ENCODE measurements around the gene HNRNPLL.

The HNRNPLL gene

DNA sequence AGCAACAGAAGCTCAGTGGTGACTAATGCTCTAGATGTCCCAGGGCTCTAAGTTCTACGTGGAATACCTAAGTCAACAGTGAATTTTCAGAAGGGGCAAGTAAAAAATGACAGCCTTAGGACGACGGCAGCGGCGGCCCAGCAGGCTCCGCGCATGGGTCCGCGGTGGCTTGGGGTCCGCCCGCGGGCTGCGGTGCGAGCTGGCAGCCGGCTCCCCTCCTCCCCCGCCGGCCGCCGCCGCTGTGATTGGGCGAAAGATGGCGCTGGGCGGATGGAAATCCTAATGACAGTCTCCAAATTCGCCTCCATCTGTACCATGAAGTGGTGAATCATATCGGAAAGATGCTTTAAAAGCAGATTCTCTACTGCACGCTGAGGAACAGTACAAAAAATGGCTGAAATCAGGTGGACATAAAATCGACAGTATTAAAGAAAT lies 74.7 kb downstream of the HNRNPLL start:
- peak in 1 of 2 experiments; percentile 48 for DNase-seq (ENCODE audit: low read depth in 2 of 2)

DNA sequence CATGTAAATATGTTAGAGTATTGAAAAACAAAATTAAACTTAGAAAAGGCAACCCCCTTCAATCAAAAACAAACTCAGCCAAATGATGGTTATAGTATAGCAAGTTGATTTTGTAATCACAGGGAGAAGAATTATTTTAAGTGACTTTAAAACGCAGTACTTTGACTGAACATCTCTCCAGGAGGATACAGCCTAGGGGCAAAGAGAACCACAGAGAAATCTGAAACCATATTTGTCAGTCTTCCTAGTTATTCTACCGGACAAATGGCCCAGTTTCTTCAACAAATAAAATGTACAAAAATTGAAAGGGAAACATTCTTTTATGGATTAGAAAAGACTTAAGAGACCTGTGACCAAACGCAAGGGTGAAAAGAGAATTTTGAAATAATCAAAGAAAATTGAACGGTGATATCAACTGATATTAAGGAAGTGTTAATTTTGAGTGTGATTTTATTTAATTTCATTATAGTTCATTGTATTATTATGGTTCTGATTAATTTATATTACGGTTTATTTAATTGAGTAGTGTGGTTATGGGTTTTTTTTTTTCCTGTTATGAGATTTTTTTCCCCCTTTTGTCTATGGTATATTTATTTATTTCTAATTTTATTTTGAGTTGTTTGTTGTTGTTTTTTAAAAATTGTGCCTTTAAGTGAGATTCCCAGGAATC lies 75.3 kb downstream of the HNRNPLL start:
- DNase-seq (ENCODE audit: low read depth in 2 of 2), result no peak

DNA sequence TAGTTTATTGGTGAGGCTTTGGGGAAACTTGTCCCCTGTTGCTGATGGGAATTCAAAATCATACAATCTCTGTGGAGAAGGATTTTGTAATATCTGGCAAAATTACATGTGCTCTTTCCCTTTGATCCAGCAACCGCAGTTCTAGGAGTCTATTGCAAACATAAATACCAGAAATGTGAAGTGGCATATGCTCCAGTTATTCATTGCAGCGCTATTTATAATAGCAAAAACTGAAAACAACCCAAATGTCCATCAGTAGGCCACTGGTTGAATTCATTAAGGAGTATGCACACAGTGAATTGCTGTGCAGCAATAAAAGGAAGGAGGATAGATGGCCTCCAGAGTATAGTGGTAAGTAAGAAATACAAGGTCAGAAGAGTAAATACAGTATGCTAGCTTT lies 76.5 kb downstream of the HNRNPLL start:
- no peak for DNase-seq (ENCODE audit: low read depth in 2 of 2)

GRCh38 chr2:38524580-38524979 lies 78.1 kb downstream of the HNRNPLL start:
- no peak for DNase-seq (ENCODE audit: low read depth in 2 of 2)

GRCh38 chr2:38523728-38524437 lies 78.8 kb downstream of the HNRNPLL start:
- DNase-seq (ENCODE audit: low read depth in 2 of 2), result no peak

DNA sequence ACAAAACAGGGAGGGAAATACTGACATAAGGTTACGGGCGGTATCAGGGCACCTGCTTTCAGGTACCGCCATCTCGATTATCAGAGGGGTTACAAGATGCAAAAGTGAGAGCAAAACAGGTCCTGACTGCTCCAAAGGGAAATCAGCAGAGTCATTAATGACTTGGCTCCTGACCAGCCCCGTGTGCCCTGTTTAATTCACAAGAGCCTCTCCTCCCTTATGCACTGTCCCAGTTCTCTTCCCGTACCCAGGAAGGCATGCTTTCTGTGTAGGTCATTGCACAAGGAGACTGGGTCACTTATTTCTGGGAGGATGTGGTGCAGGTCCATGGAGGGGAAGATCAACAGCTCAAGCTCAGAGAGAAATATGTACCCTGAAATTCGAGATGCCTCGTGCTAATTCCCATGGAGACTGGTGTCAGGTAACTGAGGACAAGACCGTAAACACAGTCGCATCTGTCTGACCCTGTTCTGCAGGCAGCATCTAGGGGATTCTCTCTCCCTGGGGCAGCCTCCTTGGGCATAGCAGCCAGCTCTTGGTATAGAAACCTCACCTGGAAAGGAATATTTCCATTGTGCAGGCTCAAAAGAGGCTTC lies 79.9 kb downstream of the HNRNPLL start:
- DNase-seq (ENCODE audit: low read depth in 2 of 2), result no peak

GRCh38 chr2:38521835-38522234 lies 80.9 kb downstream of the HNRNPLL start:
- no peak for DNase-seq (ENCODE audit: low read depth in 2 of 2)

- DNase-seq (ENCODE audit: low read depth in 2 of 2), result no peak
Measured at GRCh38 chr2:38517284-38517683, 85.4 kb downstream of the HNRNPLL start.

- DNase-seq (ENCODE audit: low read depth in 2 of 2), result no peak
Measured at GRCh38 chr2:38516526-38516925, 86.2 kb downstream of the HNRNPLL start.

DNA sequence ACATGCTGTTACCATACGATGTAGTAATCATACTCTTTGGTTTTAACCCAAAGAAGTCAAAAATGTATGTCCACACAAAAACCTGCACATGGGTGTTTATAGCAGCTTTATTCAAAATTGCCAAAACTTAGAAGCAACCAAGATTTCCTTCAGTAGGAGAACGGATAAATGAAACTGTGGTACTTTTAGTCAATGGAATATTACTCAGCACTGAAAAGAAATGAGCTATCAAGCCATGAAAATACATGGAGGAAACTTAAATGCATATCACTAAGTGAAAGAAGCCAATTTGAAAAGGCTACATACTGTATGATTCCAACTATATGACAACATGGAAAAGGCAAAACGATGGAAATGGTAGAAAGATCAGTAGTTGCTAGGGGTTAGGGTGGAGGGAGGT lies 86.6 kb downstream of the HNRNPLL start:
- DNase-seq (ENCODE audit: low read depth in 2 of 2), result no peak

DNA sequence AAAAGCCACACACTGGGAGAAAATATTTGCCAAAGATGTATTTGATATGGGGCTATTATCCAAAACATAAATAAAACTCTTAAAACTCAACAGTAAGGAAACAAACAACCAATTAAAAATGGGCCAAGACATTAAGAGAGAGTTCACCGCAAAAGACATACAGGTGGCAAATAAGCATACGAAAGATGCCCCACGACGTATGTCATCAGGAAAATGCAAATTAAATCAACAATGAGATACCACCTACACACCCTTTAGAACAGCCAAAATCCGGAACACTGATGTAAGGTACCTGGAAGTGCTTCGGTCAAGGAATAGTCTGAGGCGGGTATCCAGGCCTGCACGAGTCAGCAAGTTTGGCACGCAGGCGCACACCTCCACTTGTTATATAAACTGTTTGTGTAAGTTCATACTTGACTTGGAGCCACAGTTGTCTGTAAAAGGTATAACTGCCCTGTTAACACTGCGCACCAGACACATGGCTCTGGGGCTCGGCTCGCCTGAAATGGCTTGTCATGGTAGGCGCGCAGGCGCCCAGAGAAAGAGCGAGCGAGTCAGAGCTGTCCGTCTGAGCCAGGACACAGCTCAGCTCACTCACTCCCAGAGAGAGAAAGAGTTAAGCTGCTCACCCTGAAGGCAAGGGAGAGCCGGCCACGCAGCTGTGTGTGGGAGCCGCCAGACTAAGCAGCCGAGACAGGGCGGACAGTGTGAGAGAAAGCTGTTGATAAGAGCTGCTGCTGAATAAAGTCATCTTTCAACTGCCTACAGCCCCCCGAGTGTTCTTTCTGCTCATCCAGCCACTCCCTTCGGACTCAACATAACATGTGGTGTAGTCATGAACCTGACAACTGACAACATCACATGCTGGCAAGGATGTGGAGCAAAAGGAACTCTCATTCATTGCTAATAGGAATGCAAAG lies 87.3 kb downstream of the HNRNPLL start:
- DNase-seq (ENCODE audit: low read depth in 2 of 2), result no peak

DNA sequence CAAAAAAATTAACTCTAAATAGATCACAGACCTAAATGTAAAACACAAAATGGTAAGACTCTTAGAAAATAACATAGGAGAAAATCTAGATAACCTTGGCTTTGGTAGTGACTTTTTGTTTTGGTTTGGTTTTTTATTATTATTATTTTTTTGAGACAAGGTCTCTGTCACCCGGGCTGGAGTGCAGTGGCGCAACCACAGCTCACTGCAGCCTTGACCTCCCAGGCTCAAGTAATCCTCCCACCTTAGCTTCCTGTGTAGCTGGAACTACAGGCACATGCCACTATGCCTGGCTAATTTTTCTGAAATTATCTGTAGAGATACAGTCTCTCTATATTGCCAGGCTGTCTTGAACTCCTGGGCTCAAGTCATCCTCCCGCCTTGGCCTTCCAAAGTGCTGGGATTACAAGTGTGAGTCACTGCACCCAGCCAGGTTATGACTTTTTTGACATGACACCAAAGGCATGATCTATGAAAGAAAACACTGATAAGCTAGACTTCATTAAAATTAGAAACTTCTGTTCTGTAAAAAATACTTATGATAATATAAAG lies 88.0 kb downstream of the HNRNPLL start:
- no peak for DNase-seq (ENCODE audit: low read depth in 2 of 2)

DNA sequence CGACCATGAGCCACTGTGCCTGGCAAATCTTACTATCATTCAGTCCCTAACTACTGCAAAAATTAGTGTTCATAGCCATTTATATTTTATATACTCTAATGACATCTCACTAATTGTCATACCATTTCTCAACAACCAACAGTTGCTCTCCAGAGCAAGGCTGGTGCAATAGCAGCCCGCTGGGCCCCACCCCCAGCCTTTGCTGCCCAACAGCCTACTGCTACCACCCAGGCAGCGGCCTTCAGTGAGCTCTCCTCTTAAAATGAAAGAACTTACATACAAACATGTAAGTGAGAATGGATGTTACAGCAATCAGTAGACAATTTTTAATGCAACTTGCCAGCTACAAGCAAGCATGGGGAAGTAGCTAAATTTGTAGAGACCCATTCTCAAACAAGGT lies 90.5 kb downstream of the HNRNPLL start:
- no peak for DNase-seq (ENCODE audit: low read depth in 2 of 2)

Measured in stimulated activated CD4-positive, alpha-beta T cell treated with anti-CD3 and anti-CD28 coated beads, Interleukin-12 subunit alpha, Interleukin-12 subunit beta, amount 100 ng/mL, for 24 hours (primary cell).